H9 (cell line): Measurements from ENCODE around the gene PLEKHA1. TPM values are rescaled to one million over a fixed set of nuclear protein-coding genes. Genes with fewer than 3 reads are reported as not detected.

Source experiments
- DNase-seq: peaks from one replicate; pipeline ENCODE4 v3.0.0-alpha.2; 2017
- H2AFZ ChIP-seq: one replicate; pipeline ENCODE4 v1.6.1; 2013; ENCODE audit warnings: mild to moderate bottlenecking, low read length, control low read depth, moderate library complexity
- H2AK5ac ChIP-seq: 2 replicates; pipeline ENCODE4 v1.6.1; 2013; ENCODE audit warnings: low read length, control low read depth, mixed read lengths; ENCODE audit not compliant: insufficient read length
- H2BK120ac ChIP-seq: one replicate; pipeline ENCODE4 v1.6.1; 2013; ENCODE audit warnings: low read depth, mild to moderate bottlenecking, low read length, control low read depth, inconsistent platforms; ENCODE audit not compliant: poor library complexity, severe bottlenecking
- H2BK12ac ChIP-seq: 2 replicates; pipeline ENCODE4 v1.6.1; 2013; ENCODE audit warnings: low read length, control low read depth, mixed read lengths, low read depth; ENCODE audit not compliant: insufficient read length
- H2BK15ac ChIP-seq: 2 replicates; pipeline ENCODE4 v1.6.1; 2013; ENCODE audit warnings: low read depth, low read length, control low read depth
- H2BK20ac ChIP-seq: one replicate; pipeline ENCODE4 v1.6.1; 2013; ENCODE audit warnings: low read depth, mild to moderate bottlenecking, low read length, control low read depth, inconsistent platforms; ENCODE audit not compliant: poor library complexity, severe bottlenecking
- H2BK5ac ChIP-seq: 2 replicates; pipeline ENCODE4 v1.6.1; 2013; ENCODE audit warnings: low read length, control low read depth, mixed read lengths; ENCODE audit not compliant: insufficient read length
- H3K14ac ChIP-seq: 2 replicates; pipeline ENCODE4 v1.6.1; 2013; ENCODE audit warnings: low read length, control low read depth; ENCODE audit not compliant: insufficient read depth
- H3K18ac ChIP-seq: 2 replicates; pipeline ENCODE4 v1.6.1; 2013; ENCODE audit warnings: low read depth, mild to moderate bottlenecking, mixed read lengths, low read length, control low read depth; ENCODE audit not compliant: insufficient read length
- H3K23ac ChIP-seq: 2 replicates; pipeline ENCODE4 v1.6.1; 2013; ENCODE audit warnings: low read length, control low read depth, mixed read lengths, low read depth; ENCODE audit not compliant: insufficient read length
- H3K23me2 ChIP-seq: 2 replicates; pipeline ENCODE4 v1.6.1; 2013; ENCODE audit warnings: low read depth, mild to moderate bottlenecking, mixed read lengths, low read length, control low read depth; ENCODE audit not compliant: insufficient read length, poor library complexity, severe bottlenecking
- H3K27ac ChIP-seq: 2 replicates; pipeline ENCODE4 v1.5.1; 2013; ENCODE audit warnings: low read length, control low read depth, mixed read lengths, low read depth; ENCODE audit not compliant: insufficient read length
- H3K27me3 ChIP-seq: 2 replicates; pipeline ENCODE4 v1.6.1; 2013; ENCODE audit warnings: low read length, control low read depth, inconsistent platforms; ENCODE audit not compliant: insufficient read depth
- H3K4ac ChIP-seq: 2 replicates; pipeline ENCODE4 v1.6.1; 2013; ENCODE audit warnings: low read depth, mild to moderate bottlenecking, control low read depth, inconsistent platforms, low read length, moderate library complexity
- H3K4me1 ChIP-seq: 2 replicates; pipeline ENCODE4 v1.6.1; 2013; ENCODE audit warnings: low read length, control low read depth, inconsistent platforms; ENCODE audit not compliant: insufficient read depth
- H3K4me2 ChIP-seq: 2 replicates; pipeline ENCODE4 v1.6.1; 2013; ENCODE audit warnings: low read length, control low read depth, mixed read lengths; ENCODE audit not compliant: insufficient read length, insufficient read depth
- H3K56ac ChIP-seq: 2 replicates; pipeline ENCODE4 v1.6.1; 2013; ENCODE audit warnings: low read depth, mild to moderate bottlenecking, mixed read lengths, low read length, control low read depth; ENCODE audit not compliant: insufficient read length
- H3K79me1 ChIP-seq: 2 replicates; pipeline ENCODE4 v1.6.1; 2013; ENCODE audit warnings: low read depth, mild to moderate bottlenecking, moderate library complexity, low read length, control low read depth, inconsistent platforms; ENCODE audit not compliant: insufficient read depth, poor library complexity, severe bottlenecking
- H3K79me2 ChIP-seq: 2 replicates; pipeline ENCODE4 v1.6.1; 2013; ENCODE audit warnings: low read length, control low read depth, inconsistent platforms; ENCODE audit not compliant: insufficient read depth
- H3K9ac ChIP-seq: 2 replicates; pipeline ENCODE4 v1.6.1; 2013; ENCODE audit warnings: low read length, control low read depth, mixed read lengths; ENCODE audit not compliant: insufficient read length; ENCODE audit errors: extremely low read depth
- H3K9me3 ChIP-seq: one replicate; pipeline ENCODE4 v1.6.1; 2013; ENCODE audit warnings: low read depth, low read length, inconsistent platforms; ENCODE audit not compliant: control insufficient read depth
- H3T11ph ChIP-seq: one replicate; pipeline ENCODE4 v1.6.1; 2013; ENCODE audit warnings: mild to moderate bottlenecking, low read length, control low read depth, inconsistent platforms
- H4K20me1 ChIP-seq: one replicate; pipeline ENCODE4 v1.6.1; 2013; ENCODE audit not compliant: control insufficient read depth, insufficient read length, insufficient read depth
- H4K5ac ChIP-seq: 2 replicates; pipeline ENCODE4 v1.6.1; 2013; ENCODE audit warnings: low read depth, mild to moderate bottlenecking, mixed read lengths, low read length, control low read depth; ENCODE audit not compliant: insufficient read length
- H4K8ac ChIP-seq: replicated peaks from 2 replicates; pipeline ENCODE4 v1.6.1; 2013; ENCODE audit warnings: low read length, control low read depth, mixed read lengths, low read depth; ENCODE audit not compliant: insufficient read length
- H4K91ac ChIP-seq: 2 replicates; pipeline ENCODE4 v1.6.1; 2013; ENCODE audit warnings: low read depth, mild to moderate bottlenecking, moderate library complexity, mixed read lengths, low read length, control low read depth; ENCODE audit not compliant: insufficient read length
- H3K27ac Mint-ChIP-seq, 3 experiments: 2 replicates in 2 of 3; 3 replicates in 1 of 3; pipeline ENCODE4 v1.8.0; 2020 to 2021; ENCODE audit warnings: mixed read lengths in 3 of 3, mild to moderate bottlenecking in 1 of 3, moderate library complexity in 1 of 3
- H3K27me3 Mint-ChIP-seq: 2 replicates; pipeline ENCODE4 v1.8.0; 2021; ENCODE audit warnings: low read depth, mild to moderate bottlenecking, moderate library complexity, mixed read lengths
- H3K36me3 Mint-ChIP-seq, 3 experiments: 2 replicates in 2 of 3; 3 replicates in 1 of 3; pipeline ENCODE4 v1.8.0; 2020 to 2021; ENCODE audit warnings: low read depth in 3 of 3, mixed read lengths in 3 of 3; ENCODE audit not compliant: insufficient read depth in 1 of 3
- H3K4me1 Mint-ChIP-seq, 2 experiments: 2 replicates each; pipeline ENCODE4 v1.8.0; 2020; ENCODE audit warnings: mixed read lengths in 2 of 2
- H3K4me3 Mint-ChIP-seq, 2 experiments: 2 replicates in 1 of 2; 3 replicates in 1 of 2; pipeline ENCODE4 v1.8.0; 2020 to 2021; ENCODE audit warnings: mild to moderate bottlenecking in 2 of 2, mixed read lengths in 2 of 2, moderate library complexity in 1 of 2
- H3K9me3 Mint-ChIP-seq, 2 experiments: 2 replicates in 1 of 2; 3 replicates in 1 of 2; pipeline ENCODE4 v1.8.0; 2020; ENCODE audit warnings: mild to moderate bottlenecking in 2 of 2, mixed read lengths in 2 of 2, moderate library complexity in 1 of 2
- CTCF ChIP-seq: fragments of 200-600 bp; sonication (generic); conservative IDR thresholded peaks from 3 replicates; pipeline ENCODE4 v1.8.0; 2021; ENCODE audit warnings: antibody characterized with exemption, mild to moderate bottlenecking
- WGBS: extraction: QIAGEN DNeasy Blood & Tissue Kit; methylation state at CpG from one replicate; pipeline ENCODE4 v1.1.7; 2013; ENCODE audit warnings: missing lambda C conversion rate, low lambda C conversion rate, mixed read lengths; ENCODE audit not compliant: insufficient read length; ENCODE audit errors: extremely low coverage; 5-methylcytosine and 5-hydroxymethylcytosine counted together
- total RNA-seq: library from RNA; stranded (reverse); gene quantifications from 2 replicates; pipeline ENCODE4 v1.2.1, GENCODE V29; 2021

The PLEKHA1 gene
- total RNA-seq, 1 experiment from 2014 or later: 32.7 TPM

GRCh38 chr10:122381680-122382079, 7.2 kb downstream of the PLEKHA1 start:
- no peak overlapping the region for H4K91ac ChIP-seq
- H2BK12ac ChIP-seq: no peak overlapping the region
- no CpG with 5 or more reads among the region's 2 CpGs for WGBS
- no peak for DNase-seq
- no peaks in the 10 kb centered on the region for H3K27me3 Mint-ChIP-seq
- H2AFZ ChIP-seq: no peak overlapping the region
- no peak overlapping the region for H3K14ac ChIP-seq
- H3K18ac ChIP-seq: no peak overlapping the region
- H3K9me3 Mint-ChIP-seq: peaks cover 0 to 6% of the 10 kb centered on the region in 2 experiments; a peak in 4 of 5 replicates
- H3K36me3 Mint-ChIP-seq: peaks cover 11 to 19% (median 18%) of the 10 kb centered on the region in 3 experiments
- no peak overlapping the region for H3K23ac ChIP-seq
- no peak overlapping the region for H2AK5ac ChIP-seq
- no peak overlapping the region for H2BK20ac ChIP-seq
- no peak overlapping the region for H3T11ph ChIP-seq
- no peak overlapping the region for H3K56ac ChIP-seq
- no peak overlapping the region for H3K9ac ChIP-seq
- no peaks in the 10 kb centered on the region for H4K20me1 ChIP-seq
- H3K23me2 ChIP-seq: no peaks in the 10 kb centered on the region
- no peak overlapping the region for H3K4ac ChIP-seq
- peaks cover 2 to 3% of the 10 kb centered on the region in 2 experiments for H3K4me1 Mint-ChIP-seq
- peaks cover 13% of the 10 kb centered on the region for H3K79me1 ChIP-seq
- peaks cover 6% of the 10 kb centered on the region; the same call in 1 of the 2 replicates for H3K79me2 ChIP-seq
- no peaks in the 10 kb centered on the region for H3K27me3 ChIP-seq
- H2BK5ac ChIP-seq: no peak overlapping the region
- H2BK15ac ChIP-seq: no peak overlapping the region
- no peaks in the 10 kb centered on the region for H3K9me3 ChIP-seq
- H3K4me3 Mint-ChIP-seq: no peak overlapping the region
- no peak for TF ChIP-seq CTCF
- H3K4me2 ChIP-seq: no peak overlapping the region
- no peak overlapping the region for H4K5ac ChIP-seq
- H4K8ac ChIP-seq: no peak overlapping the region
- H3K27ac ChIP-seq: no peak overlapping the region
- H3K27ac Mint-ChIP-seq: no peak overlapping the region
- no peak overlapping the region for H2BK120ac ChIP-seq
- no peaks in the 10 kb centered on the region for H3K4me1 ChIP-seq
